ENCODE data around the gene GATAD2A.

Gene GATAD2A

GRCh38 chr19:19362075-19362474 lies 43.4 kb upstream of the GATAD2A start:
- Histone ChIP-seq H3K4me1 (ENCODE audit: low read length) (peaks cover 15% of the 10 kb centered on the region), H3K4me3 (ENCODE audit: low read length) (no peak overlapping the region), H3K9me3 (ENCODE audit: insufficient read depth, low read length) (no peaks in the 10 kb centered on the region), H3K4me2 (ENCODE audit: low read length) (no peak overlapping the region), H3K9ac (ENCODE audit: low read length) (no peak overlapping the region), H2AFZ (ENCODE audit: low read depth, low read length) (no peak overlapping the region), H3K27ac (ENCODE audit: low read length) (no peak overlapping the region), H4K20me1 (ENCODE audit: insufficient read depth, low read length) (no peaks in the 10 kb centered on the region), H3K27me3 (ENCODE audit: low read depth, low read length) (no peaks in the 10 kb centered on the region), H3K36me3 (replicated peaks; ENCODE audit: low read depth, low read length) (peaks cover 3% of the 10 kb centered on the region), H3K79me2 (ENCODE audit: low read length) (no peaks in the 10 kb centered on the region)
- TF ChIP-seq CTCF (IDR thresholded peaks at IDR 0.05; ENCODE audit: low read depth, low read length) (no peak), EZH2phosphoT487 (IDR thresholded peaks at IDR 0.05; ENCODE audit: low read depth) (no peak)

- Histone ChIP-seq H3K27ac (ENCODE audit: low read length) (no peak overlapping the region), H3K4me1 (ENCODE audit: low read length) (peaks cover 7% of the 10 kb centered on the region; the same call in 1 of the 2 replicates), H3K27me3 (ENCODE audit: low read depth, low read length) (no peaks in the 10 kb centered on the region), H2AFZ (ENCODE audit: low read depth, low read length) (peak overlapping the region; percentile 98), H3K79me2 (ENCODE audit: low read length) (no peaks in the 10 kb centered on the region), H3K4me3 (ENCODE audit: low read length) (peak overlapping the region; percentile 73), H3K4me2 (ENCODE audit: low read length) (peak overlapping the region; percentile 93), H3K9ac (ENCODE audit: low read length) (peak overlapping the region; percentile 49; the same call in 1 of the 2 replicates), H3K9me3 (ENCODE audit: insufficient read depth, low read length) (no peaks in the 10 kb centered on the region), H4K20me1 (ENCODE audit: insufficient read depth, low read length) (no peaks in the 10 kb centered on the region), H3K36me3 (replicated peaks; ENCODE audit: low read depth, low read length) (no peaks in the 10 kb centered on the region)
- TF ChIP-seq EZH2phosphoT487 (IDR thresholded peaks at IDR 0.05; ENCODE audit: low read depth), result no peak
- peak; percentile 99 for TF ChIP-seq CTCF (IDR thresholded peaks at IDR 0.05; ENCODE audit: low read depth, low read length)
These were observed 38.8 kb upstream of the GATAD2A start for GRCh38 chr19:19366434-19367396.

GRCh38 chr19:19368087-19368486 lies 37.4 kb upstream of the GATAD2A start:
- Histone ChIP-seq H3K4me1 (ENCODE audit: low read length) (peaks cover 12% of the 10 kb centered on the region), H3K4me2 (ENCODE audit: low read length) (no peak overlapping the region), H3K27ac (ENCODE audit: low read length) (no peak overlapping the region), H3K27me3 (ENCODE audit: low read depth, low read length) (no peaks in the 10 kb centered on the region), H3K36me3 (replicated peaks; ENCODE audit: low read depth, low read length) (no peaks in the 10 kb centered on the region), H2AFZ (ENCODE audit: low read depth, low read length) (no peak overlapping the region), H3K9me3 (ENCODE audit: insufficient read depth, low read length) (no peaks in the 10 kb centered on the region), H3K4me3 (ENCODE audit: low read length) (no peak overlapping the region), H3K79me2 (ENCODE audit: low read length) (no peaks in the 10 kb centered on the region), H3K9ac (ENCODE audit: low read length) (no peak overlapping the region), H4K20me1 (ENCODE audit: insufficient read depth, low read length) (no peaks in the 10 kb centered on the region)
- no peak for TF ChIP-seq EZH2phosphoT487 (IDR thresholded peaks at IDR 0.05; ENCODE audit: low read depth)
- no peak for TF ChIP-seq CTCF (IDR thresholded peaks at IDR 0.05; ENCODE audit: low read depth, low read length)

- Histone ChIP-seq H3K9me3 (ENCODE audit: insufficient read depth, low read length) (no peaks in the 10 kb centered on the region), H3K4me2 (ENCODE audit: low read length) (no peak overlapping the region), H3K27ac (ENCODE audit: low read length) (no peak overlapping the region), H3K4me3 (ENCODE audit: low read length) (no peak overlapping the region), H3K27me3 (ENCODE audit: low read depth, low read length) (no peaks in the 10 kb centered on the region), H4K20me1 (ENCODE audit: insufficient read depth, low read length) (no peaks in the 10 kb centered on the region), H3K79me2 (ENCODE audit: low read length) (no peaks in the 10 kb centered on the region), H3K4me1 (ENCODE audit: low read length) (peaks cover 10% of the 10 kb centered on the region), H3K36me3 (replicated peaks; ENCODE audit: low read depth, low read length) (no peaks in the 10 kb centered on the region), H2AFZ (ENCODE audit: low read depth, low read length) (no peak overlapping the region), H3K9ac (ENCODE audit: low read length) (no peak overlapping the region)
- TF ChIP-seq CTCF (IDR thresholded peaks at IDR 0.05; ENCODE audit: low read depth, low read length) (no peak), EZH2phosphoT487 (IDR thresholded peaks at IDR 0.05; ENCODE audit: low read depth) (no peak)
These were observed 34.4 kb upstream of the GATAD2A start for GRCh38 chr19:19371059-19371458.
